Fibroblast of pulmonary artery (primary cell): ENCODE results near the gene SMC3.
A peak's percentile ranks its signal among the peaks of the same experiment; 100 is the strongest.

Experiments
- DNase-seq: peaks from one replicate; pipeline ENCODE4 v3.0.0-alpha.2; 2010; ENCODE audit warnings: low read depth
- H3K4me3 ChIP-seq: replicated peaks from 2 replicates; pipeline ENCODE4 v1.5.1; 2011; ENCODE audit warnings: low read depth, mild to moderate bottlenecking, control low read depth, low read length, moderate library complexity
- TF ChIP-seq, protein P1 (sequence below): IDR thresholded peaks from 2 replicates; pipeline ENCODE4 v1.5.1; 2011; ENCODE audit warnings: mild to moderate bottlenecking, control low read depth, low read length, inconsistent platforms; ENCODE audit errors: missing control alignments

Gene SMC3

GRCh38 chr10:110641256-110641655, 73.8 kb downstream of the SMC3 start:
- DNase-seq, result peak; percentile 13
- H3K4me3 ChIP-seq, result no peak overlapping the region
- TF ChIP-seq, protein P1, sequence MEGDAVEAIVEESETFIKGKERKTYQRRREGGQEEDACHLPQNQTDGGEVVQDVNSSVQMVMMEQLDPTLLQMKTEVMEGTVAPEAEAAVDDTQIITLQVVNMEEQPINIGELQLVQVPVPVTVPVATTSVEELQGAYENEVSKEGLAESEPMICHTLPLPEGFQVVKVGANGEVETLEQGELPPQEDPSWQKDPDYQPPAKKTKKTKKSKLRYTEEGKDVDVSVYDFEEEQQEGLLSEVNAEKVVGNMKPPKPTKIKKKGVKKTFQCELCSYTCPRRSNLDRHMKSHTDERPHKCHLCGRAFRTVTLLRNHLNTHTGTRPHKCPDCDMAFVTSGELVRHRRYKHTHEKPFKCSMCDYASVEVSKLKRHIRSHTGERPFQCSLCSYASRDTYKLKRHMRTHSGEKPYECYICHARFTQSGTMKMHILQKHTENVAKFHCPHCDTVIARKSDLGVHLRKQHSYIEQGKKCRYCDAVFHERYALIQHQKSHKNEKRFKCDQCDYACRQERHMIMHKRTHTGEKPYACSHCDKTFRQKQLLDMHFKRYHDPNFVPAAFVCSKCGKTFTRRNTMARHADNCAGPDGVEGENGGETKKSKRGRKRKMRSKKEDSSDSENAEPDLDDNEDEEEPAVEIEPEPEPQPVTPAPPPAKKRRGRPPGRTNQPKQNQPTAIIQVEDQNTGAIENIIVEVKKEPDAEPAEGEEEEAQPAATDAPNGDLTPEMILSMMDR, result no peak

- no peak for DNase-seq
- no peak overlapping the region for H3K4me3 ChIP-seq
- TF ChIP-seq, protein P1, result no peak
Measured at GRCh38 chr10:110642204-110643034, 74.9 kb downstream of the SMC3 start.

DNA sequence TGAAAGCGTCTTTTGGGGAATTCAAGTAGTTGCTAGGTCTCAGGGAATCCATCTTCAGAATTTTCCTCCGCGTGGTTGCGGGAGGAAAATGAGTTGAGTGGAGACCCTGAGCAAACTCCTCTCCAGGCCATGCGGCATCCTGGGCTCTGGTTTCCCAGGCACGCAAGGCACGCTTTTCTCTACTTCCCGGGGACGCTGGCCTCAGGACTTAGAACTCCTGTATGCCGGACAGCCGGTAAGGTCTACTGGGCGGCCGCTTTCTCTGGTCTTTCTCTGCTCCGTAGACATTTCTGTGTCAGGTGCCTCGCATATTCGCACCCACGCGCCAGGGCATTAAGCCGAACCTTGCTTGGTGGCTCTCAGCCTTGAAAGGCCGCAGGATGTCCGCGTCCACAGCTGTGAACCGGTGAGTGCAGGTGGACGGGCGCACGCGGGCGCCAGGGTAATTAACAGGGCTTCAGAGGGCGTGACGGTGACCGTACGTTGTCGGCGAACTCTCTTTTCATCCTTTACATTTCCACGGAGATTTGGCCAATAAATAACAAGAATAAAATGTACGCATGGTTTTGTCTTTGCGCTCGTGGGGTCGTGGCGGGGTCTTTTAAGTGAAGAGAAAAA, 75.6 kb downstream of the SMC3 start:
- peak overlapping the region; percentile 40 for H3K4me3 ChIP-seq
- TF ChIP-seq, protein P1, result no peak
- DNase-seq, result no peak

GRCh38 chr10:110643653-110644597, 76.4 kb downstream of the SMC3 start, which contains the start of gene RBM20:
TSS of gene RBM20 (plus strand) at chr10:110644336. CDS start at chr10:110644455, 119 bp downstream.
- peak within 1 kb of the TSS; percentile 40 for H3K4me3 ChIP-seq
- peak; percentile 15 for DNase-seq
- TF ChIP-seq, protein P1, result no peak

DNA sequence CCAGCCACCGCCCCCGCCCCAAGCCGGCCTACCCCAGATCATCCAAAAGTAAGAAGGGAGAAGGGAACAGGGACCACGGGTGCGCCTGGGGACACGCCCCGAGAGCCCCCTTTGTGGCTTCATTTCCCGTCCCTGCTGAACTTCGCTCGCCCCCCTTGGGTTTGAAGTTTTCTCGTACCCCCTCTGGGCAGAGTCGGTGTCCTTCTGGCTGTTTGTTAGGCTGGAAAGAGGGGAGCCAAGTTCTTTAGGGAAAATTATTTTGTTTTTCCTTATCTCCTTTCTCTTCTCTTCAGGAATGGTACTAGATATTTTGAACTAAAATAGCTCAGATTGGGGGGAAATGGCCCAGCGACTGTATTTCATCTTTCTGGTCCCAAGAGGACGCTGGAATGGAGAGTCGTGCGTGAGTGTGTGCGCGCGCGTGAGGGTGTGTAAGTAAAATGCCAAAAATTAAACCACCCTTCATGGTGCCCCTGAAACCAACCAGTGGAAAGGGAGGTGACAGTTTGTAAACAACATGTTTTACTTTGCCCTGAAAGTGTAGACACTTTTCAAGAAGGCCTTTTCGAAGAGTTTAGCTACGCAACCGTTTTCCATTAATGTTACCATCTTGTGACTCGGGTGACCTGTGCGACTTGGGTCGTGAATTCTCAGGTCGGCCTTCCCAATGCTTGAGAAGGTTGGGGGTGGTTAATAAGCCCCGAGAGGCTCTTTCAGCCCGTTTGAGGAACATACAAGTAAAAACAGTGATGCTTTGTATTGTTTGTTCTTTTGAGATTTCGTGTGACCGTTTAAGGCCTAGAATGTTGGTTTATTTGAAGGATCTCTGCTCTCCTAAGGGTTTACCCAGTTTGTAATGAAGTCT, 77.3 kb downstream of the SMC3 start:
- DNase-seq, result no peak
- TF ChIP-seq, protein P1, result no peak
- peak overlapping the region; percentile 20 for H3K4me3 ChIP-seq
